Upper lobe of left lung (tissue), 6 donors: ENCODE measurements around the gene TACC2. TPM values are rescaled to one million over a fixed set of nuclear protein-coding genes. Genes with fewer than 3 reads are reported as not detected.

Source experiments
- ATAC-seq, 2 donors: fragments of 200-7000 bp; cut with Tn5 transposase; one replicate each; pipeline ENCODE4 v1.9.1; 2022; ENCODE audit warnings: mild to moderate bottlenecking in 2 of 2, moderate library complexity in 2 of 2; ENCODE audit not compliant: low FRiP score in 2 of 2
- DNase-seq, 2 donors: peaks; one replicate each; pipeline ENCODE4 v3.0.0-alpha.2; 2019 to 2020
- H3K27ac ChIP-seq, 4 donors: fragments of 200-600 bp; sonication (generic); one replicate each; pipeline ENCODE4 v1.5.1; 2016 to 2019
- H3K27me3 ChIP-seq, 4 donors: fragments of 200-600 bp; sonication (generic); one replicate each; pipeline ENCODE4 v1.5.1; 2017 to 2019
- H3K36me3 ChIP-seq, 4 donors: fragments of 200-600 bp; sonication (generic); one replicate each; pipeline ENCODE4 v1.5.1; 2016 to 2019
- H3K4me1 ChIP-seq, 4 donors: fragments of 200-600 bp; sonication (generic); one replicate each; pipeline ENCODE4 v1.5.1; 2018 to 2019
- H3K4me3 ChIP-seq, 4 donors: fragments of 200-600 bp; sonication (generic); one replicate each; pipeline ENCODE4 v1.5.1; 2017 to 2019; ENCODE audit warnings: mild to moderate bottlenecking in 2 of 4, moderate library complexity in 1 of 4
- H3K9me3 ChIP-seq, 4 donors: fragments of 200-600 bp; sonication (generic); one replicate each; pipeline ENCODE4 v1.5.1; 2018 to 2019
- EP300 ChIP-seq, 4 donors: sonication (generic); formaldehyde crosslinking; IDR thresholded peaks; one replicate each; pipeline ENCODE4 v1.5.1; 2017; ENCODE audit warnings: antibody characterized with exemption in 4 of 4, control low read depth in 2 of 4
- POLR2A ChIP-seq, 4 donors: fragments of 450-650 bp; IDR thresholded peaks; one replicate each; pipeline ENCODE4 v1.5.1; 2016 to 2017; ENCODE audit warnings: antibody characterized with exemption in 4 of 4, mild to moderate bottlenecking in 2 of 4
- POLR2AphosphoS5 ChIP-seq, 2 donors: sonication (generic); formaldehyde crosslinking; IDR thresholded peaks; one replicate each; pipeline ENCODE4 v1.5.1; 2017; ENCODE audit warnings: antibody characterized with exemption in 2 of 2
- WGBS, 2 donors: methylation state at CpG; one replicate each; pipeline ENCODE4 v1.1.5; 2017 to 2018; 5-methylcytosine and 5-hydroxymethylcytosine counted together
- total RNA-seq, 6 donors: library from RNA; depleted of rRNA in 4 of 6; stranded (reverse); fragments of >200 nt in 4 of 6; gene quantifications; one replicate each; pipeline versions ENCODE4 v1.1.0 to v1.2.1, GENCODE V29; 2016 to 2021
- TF ChIP-seq, protein P1 (sequence below), 6 experiments: fragments of 450-650 bp in 4 of 6; fragments of 200-600 bp in 2 of 6; sonication (generic) in 2 of 6; IDR thresholded peaks; one replicate each; pipeline ENCODE4 v1.5.1; 2016 to 2019; ENCODE audit warnings: antibody characterized with exemption in 6 of 6
- donor health status: DM: no; HTN: no; CAD: no; lungs with moderate emphysema.
- donor health status: DM: no; HTN: yes; CAD: no; lungs with severe emphysema.

TACC2 gene
- total RNA-seq, 6 donors from 2014 or later: 158 to 701 (median 386) TPM

DNA sequence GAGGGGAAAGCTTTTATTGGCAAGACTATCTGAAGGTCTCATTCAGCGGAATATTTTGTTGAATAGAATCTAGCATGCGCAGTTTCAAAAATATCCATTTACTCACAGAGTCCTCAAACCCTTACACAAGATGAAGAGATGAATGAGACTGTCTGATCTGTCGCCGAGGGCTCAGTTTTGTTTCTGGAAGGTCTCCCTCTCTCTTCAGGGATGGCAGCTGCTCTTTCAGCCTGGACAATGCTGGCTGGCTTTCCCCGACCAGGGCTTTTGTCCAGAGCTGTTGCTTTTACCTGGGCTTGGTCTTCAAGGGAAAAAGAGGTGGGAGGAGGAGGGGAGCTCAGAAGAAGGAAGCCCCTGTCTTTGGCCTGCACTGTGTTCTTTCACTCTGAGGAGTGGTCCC, 200.2 kb downstream of the TACC2 start:
- Histone ChIP-seq H3K4me1 (peaks cover 0 to 10% (median 3%) of the 10 kb centered on the region in 4 donors), H3K36me3 (peaks cover 0 to 30% (median 14%) of the 10 kb centered on the region in 4 donors), H3K9me3 (no peaks in the 10 kb centered on the region), H3K27ac (no peak overlapping the region), H3K27me3 (no peaks in the 10 kb centered on the region), H3K4me3 (no peak overlapping the region)
- DNase-seq (no peak), ATAC-seq (no peak)
- TF ChIP-seq POLR2AphosphoS5 (IDR thresholded peaks at IDR 0.05): no peak
- TF ChIP-seq, protein P1, sequence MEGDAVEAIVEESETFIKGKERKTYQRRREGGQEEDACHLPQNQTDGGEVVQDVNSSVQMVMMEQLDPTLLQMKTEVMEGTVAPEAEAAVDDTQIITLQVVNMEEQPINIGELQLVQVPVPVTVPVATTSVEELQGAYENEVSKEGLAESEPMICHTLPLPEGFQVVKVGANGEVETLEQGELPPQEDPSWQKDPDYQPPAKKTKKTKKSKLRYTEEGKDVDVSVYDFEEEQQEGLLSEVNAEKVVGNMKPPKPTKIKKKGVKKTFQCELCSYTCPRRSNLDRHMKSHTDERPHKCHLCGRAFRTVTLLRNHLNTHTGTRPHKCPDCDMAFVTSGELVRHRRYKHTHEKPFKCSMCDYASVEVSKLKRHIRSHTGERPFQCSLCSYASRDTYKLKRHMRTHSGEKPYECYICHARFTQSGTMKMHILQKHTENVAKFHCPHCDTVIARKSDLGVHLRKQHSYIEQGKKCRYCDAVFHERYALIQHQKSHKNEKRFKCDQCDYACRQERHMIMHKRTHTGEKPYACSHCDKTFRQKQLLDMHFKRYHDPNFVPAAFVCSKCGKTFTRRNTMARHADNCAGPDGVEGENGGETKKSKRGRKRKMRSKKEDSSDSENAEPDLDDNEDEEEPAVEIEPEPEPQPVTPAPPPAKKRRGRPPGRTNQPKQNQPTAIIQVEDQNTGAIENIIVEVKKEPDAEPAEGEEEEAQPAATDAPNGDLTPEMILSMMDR (IDR thresholded peaks at IDR 0.05): no peak
- TF ChIP-seq EP300 (IDR thresholded peaks at IDR 0.05): no peak
- TF ChIP-seq POLR2A (IDR thresholded peaks at IDR 0.05): no peak
- 87 to 92% methylated on average over 5 of the region's 5 CpGs for WGBS, 2 donors

DNA sequence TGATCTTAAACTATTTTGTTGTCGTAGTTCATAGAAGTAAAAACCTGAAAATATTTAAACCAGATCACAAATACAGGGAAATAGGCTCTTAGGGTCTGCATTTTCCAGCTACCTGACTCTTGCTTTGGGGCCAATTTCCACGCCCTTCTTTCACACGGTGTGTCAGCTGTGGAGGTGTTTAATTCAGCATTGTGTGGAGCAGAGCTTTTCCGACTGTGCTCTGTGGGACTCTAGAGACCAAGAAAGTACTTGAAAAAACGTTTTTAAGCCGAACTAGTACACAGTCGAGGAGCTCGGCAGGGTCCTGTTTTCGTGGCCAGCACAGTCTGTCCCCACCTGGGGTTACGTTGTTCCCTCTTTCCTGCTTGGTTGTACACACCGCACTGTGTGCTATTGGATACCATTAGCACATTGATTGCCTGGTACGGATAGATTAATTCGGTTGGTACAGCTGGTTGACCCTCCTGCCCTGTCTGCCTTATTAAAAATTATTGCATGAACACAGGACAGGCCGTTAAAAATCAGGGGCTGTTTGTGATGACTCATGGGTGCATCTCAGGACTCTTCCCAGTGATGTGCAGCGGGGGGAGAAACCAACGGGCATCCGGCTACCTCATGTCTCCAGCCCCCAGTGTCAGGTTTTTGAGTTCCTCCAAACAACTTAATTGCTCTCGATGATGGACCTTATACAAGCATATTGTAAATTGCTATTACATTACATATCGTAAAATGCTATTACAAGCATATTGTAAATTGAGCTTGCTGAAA, 201.4 kb downstream of the TACC2 start:
- no peak for DNase-seq
- H3K4me1 ChIP-seq: peaks cover 0 to 10% (median 3%) of the 10 kb centered on the region in 4 donors
- H3K36me3 ChIP-seq: peaks cover 0 to 37% (median 19%) of the 10 kb centered on the region in 4 donors
- 88 to 89% methylated on average over 19 of the region's 19 CpGs for WGBS, 2 donors
- TF ChIP-seq POLR2AphosphoS5 (IDR thresholded peaks at IDR 0.05) (no peak), EP300 (IDR thresholded peaks at IDR 0.05) (no peak), POLR2A (IDR thresholded peaks at IDR 0.05) (no peak)
- TF ChIP-seq, protein P1 (IDR thresholded peaks at IDR 0.05): no peak
- H3K9me3 ChIP-seq: no peaks in the 10 kb centered on the region
- ATAC-seq: no peak
- no peak overlapping the region for H3K27ac ChIP-seq
- no peak overlapping the region for H3K4me3 ChIP-seq
- H3K27me3 ChIP-seq: no peaks in the 10 kb centered on the region

DNA sequence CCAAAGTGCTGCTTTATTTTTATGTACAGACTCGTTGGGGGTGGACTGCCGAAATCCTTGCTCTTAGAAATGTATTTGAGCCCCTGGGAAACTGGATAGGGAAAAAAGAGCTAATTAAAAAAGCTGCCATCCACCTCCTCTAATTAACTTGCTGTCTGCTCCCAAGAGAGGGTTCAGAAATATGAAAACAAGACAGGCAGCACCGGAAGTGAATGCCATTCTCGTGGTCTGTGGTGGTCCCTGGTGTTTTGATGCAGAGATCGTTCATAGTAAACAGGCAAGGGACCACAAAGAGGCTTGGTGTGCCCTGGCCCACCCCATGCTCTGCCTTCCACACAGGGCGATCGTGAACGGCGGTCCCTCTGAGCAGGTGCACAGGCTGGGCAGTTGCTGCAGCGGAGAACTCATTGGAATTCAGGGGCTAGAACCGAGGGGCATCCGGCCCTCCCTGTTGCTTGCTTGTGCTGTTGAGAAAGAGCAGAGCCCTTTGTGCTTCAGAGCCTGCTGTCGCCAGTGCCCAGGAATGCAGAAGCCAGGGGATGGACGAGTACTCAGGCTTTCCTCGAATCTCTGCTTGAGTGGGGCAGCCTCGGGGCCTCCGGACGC, 203.1 kb downstream of the TACC2 start:
- no peak overlapping the region for H3K27ac ChIP-seq
- DNase-seq: no peak
- no peak overlapping the region for H3K4me3 ChIP-seq
- H3K36me3 ChIP-seq: peaks cover 2 to 39% (median 26%) of the 10 kb centered on the region in 4 donors
- no peaks in the 10 kb centered on the region for H3K9me3 ChIP-seq
- ATAC-seq: no peak
- H3K4me1 ChIP-seq: peaks cover 0 to 9% (median 3%) of the 10 kb centered on the region in 4 donors
- no peaks in the 10 kb centered on the region for H3K27me3 ChIP-seq
- TF ChIP-seq POLR2AphosphoS5 (IDR thresholded peaks at IDR 0.05) (no peak), POLR2A (IDR thresholded peaks at IDR 0.05) (no peak), EP300 (IDR thresholded peaks at IDR 0.05) (no peak)
- TF ChIP-seq, protein P1 (IDR thresholded peaks at IDR 0.05): no peak
- 79 to 92% methylated on average over 18 of the region's 18 CpGs for WGBS, 2 donors

DNA sequence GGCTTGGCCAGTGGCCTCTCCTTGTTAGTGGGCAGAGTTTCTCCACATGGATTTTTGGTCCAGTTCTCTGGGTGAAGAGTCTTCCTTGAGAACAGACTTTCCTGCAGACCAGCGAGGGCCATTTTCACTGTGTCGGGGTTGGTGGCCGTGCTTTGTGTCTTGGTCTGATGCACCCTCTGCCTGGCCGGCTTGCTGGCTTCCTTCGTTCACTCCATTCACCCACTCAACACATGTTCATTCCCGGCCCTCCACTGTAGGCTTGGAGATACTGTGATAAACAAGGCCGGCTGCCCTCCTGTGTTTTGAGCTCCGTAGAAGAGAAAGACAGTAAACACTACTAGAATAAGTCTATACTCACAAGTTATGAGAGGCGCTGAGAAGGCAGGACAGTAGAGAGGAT, 205.3 kb downstream of the TACC2 start:
- H3K36me3 ChIP-seq: peaks cover 2 to 55% (median 30%) of the 10 kb centered on the region in 4 donors

More for the DNA sequence above, 205.3 kb downstream of the TACC2 start:
- Histone ChIP-seq H3K27me3 (no peaks in the 10 kb centered on the region), H3K9me3 (no peaks in the 10 kb centered on the region), H3K4me1 (no peaks in the 10 kb centered on the region), H3K4me3 (no peak overlapping the region), H3K27ac (no peak overlapping the region)
- ATAC-seq: no peak
- 94 to 96% methylated on average over 9 of the region's 9 CpGs for WGBS, 2 donors
- TF ChIP-seq POLR2A (IDR thresholded peaks at IDR 0.05) (no peak), POLR2AphosphoS5 (IDR thresholded peaks at IDR 0.05) (no peak), EP300 (IDR thresholded peaks at IDR 0.05) (no peak)
- TF ChIP-seq, protein P1 (IDR thresholded peaks at IDR 0.05): no peak
- no peak for DNase-seq
